H1 (cell line): ENCODE data around the gene ADORA1. TPM values are rescaled to one million over a fixed set of nuclear protein-coding genes. Genes with fewer than 3 reads are reported as not detected.

Experiments
- CTCF ChIA-PET: fragments of 300-600 bp; sonication (Branson Sonifier 250); formaldehyde crosslinking; loops from one replicate; lab custom pipeline; 2021; ENCODE audit not compliant: partially characterized antibody; lab: Charles Lee
- POLR2A ChIA-PET: fragments of 300-600 bp; sonication (Branson Sonifier 250); formaldehyde crosslinking; loops from one replicate; lab custom pipeline; 2021; ENCODE audit warnings: inconsistent platforms; ENCODE audit not compliant: partially characterized antibody; lab: Charles Lee
- DNase-seq, 2 experiments: peaks; one replicate each; pipeline versions ENCODE4 v3.0.0 to v3.0.0-alpha.2; 2010 to 2022; ENCODE audit warnings: low spot score in 2 of 2, low read depth in 1 of 2, mixed read lengths in 1 of 2
- FAIRE-seq: peaks from 2 replicates; lab custom pipeline; 2011; peaks lifted over from hg19 to GRCh38; lab: Jason Lieb, UNC
- H2AFZ ChIP-seq: 2 replicates; pipeline ENCODE4 v1.8.1; 2012; ENCODE audit warnings: low read length, inconsistent platforms
- H2AK5ac ChIP-seq: 2 replicates; pipeline ENCODE4 v1.6.1; 2013; ENCODE audit warnings: low read depth, low read length
- H2BK120ac ChIP-seq: replicated peaks from 2 replicates; pipeline ENCODE3; 2013; ENCODE audit warnings: low read depth, low read length, inconsistent platforms
- H2BK12ac ChIP-seq: 2 replicates; pipeline ENCODE4 v1.6.1; 2013; ENCODE audit warnings: low read depth, low read length
- H2BK15ac ChIP-seq: 2 replicates; pipeline ENCODE4 v1.6.1; 2013; ENCODE audit warnings: low read length
- H2BK20ac ChIP-seq: 2 replicates; pipeline ENCODE4 v1.6.1; 2013; ENCODE audit warnings: low read length
- H2BK5ac ChIP-seq: 2 replicates; pipeline ENCODE4 v1.6.1; 2013; ENCODE audit warnings: low read depth, low read length
- H3K14ac ChIP-seq: 2 replicates; pipeline ENCODE4 v1.6.1; 2013; ENCODE audit warnings: inconsistent platforms; ENCODE audit not compliant: insufficient read length
- H3K18ac ChIP-seq: 2 replicates; pipeline ENCODE4 v1.6.1; 2013; ENCODE audit warnings: low read length; ENCODE audit errors: extremely low read depth
- H3K23ac ChIP-seq: 2 replicates; pipeline ENCODE4 v1.6.1; 2013; ENCODE audit warnings: inconsistent platforms; ENCODE audit not compliant: insufficient read length
- H3K23me2 ChIP-seq: 2 replicates; pipeline ENCODE4 v1.6.1; 2013; ENCODE audit warnings: low read depth, low read length
- H3K27ac ChIP-seq: 2 replicates; pipeline ENCODE4 v1.6.1; 2011; ENCODE audit warnings: low read depth, low read length, inconsistent platforms
- H3K27me3 ChIP-seq, 4 experiments: replicated peaks in 1 of 4; 1 replicate in 1 of 4; 2 replicates in 3 of 4; pipeline versions ENCODE4 v1.6.1 to v1.8.1; 2011 to 2013; ENCODE audit warnings: low read length in 3 of 4, mild to moderate bottlenecking in 3 of 4, inconsistent platforms in 2 of 4, mixed read lengths in 2 of 4, moderate library complexity in 1 of 4; ENCODE audit not compliant: control insufficient read depth in 3 of 4, insufficient read depth in 3 of 4; ENCODE audit errors: extremely low read depth in 1 of 4
- H3K36me3 ChIP-seq, 4 experiments: 2 replicates each; pipeline versions ENCODE4 v1.6.1 to v1.8.1; 2011 to 2013; ENCODE audit warnings: mild to moderate bottlenecking in 4 of 4, low read length in 3 of 4, moderate library complexity in 2 of 4, control low read depth in 1 of 4, inconsistent platforms in 1 of 4; ENCODE audit not compliant: insufficient read depth in 4 of 4, control insufficient read depth in 2 of 4
- H3K4ac ChIP-seq: replicated peaks from 2 replicates; pipeline ENCODE3; 2013; ENCODE audit warnings: low read length, low read depth, mixed read lengths, inconsistent platforms; ENCODE audit not compliant: insufficient read length
- H3K4me1 ChIP-seq, 4 experiments: replicated peaks in 1 of 4; 1 replicate in 1 of 4; 2 replicates in 3 of 4; pipeline versions ENCODE4 v1.6.1 to v1.8.1; 2011 to 2013; ENCODE audit warnings: low read length in 3 of 4, inconsistent platforms in 2 of 4, mixed read lengths in 1 of 4; ENCODE audit not compliant: insufficient read depth in 4 of 4, control insufficient read depth in 3 of 4
- H3K4me2 ChIP-seq, 2 experiments: 2 replicates each; pipeline versions ENCODE4 v1.6.1 to v1.8.1; 2011 to 2013; ENCODE audit warnings: low read depth in 2 of 2, low read length in 2 of 2, control low read depth in 1 of 2, inconsistent platforms in 1 of 2, mild to moderate bottlenecking in 1 of 2; ENCODE audit not compliant: insufficient read depth in 1 of 2
- H3K4me3 ChIP-seq, 4 experiments: fragments of 200-600, 300-600 bp in 1 of 4; sonication (generic), shearing (Covaris generic), sonication (Bioruptor Twin) in 1 of 4; 2 replicates each; pipeline versions ENCODE4 v1.5.1 to v1.8.1; 2011 to 2016; ENCODE audit warnings: low read length in 4 of 4, low read depth in 3 of 4, control low read depth in 2 of 4, inconsistent platforms in 2 of 4, mild to moderate bottlenecking in 2 of 4, mixed read lengths in 1 of 4, moderate library complexity in 1 of 4; ENCODE audit not compliant: insufficient read depth in 2 of 4; ENCODE audit errors: extremely low read depth in 1 of 4
- H3K56ac ChIP-seq: replicated peaks from 2 replicates; pipeline ENCODE3; 2013; ENCODE audit warnings: low read depth, mild to moderate bottlenecking, mixed read lengths, low read length, inconsistent platforms; ENCODE audit not compliant: insufficient read length
- H3K79me1 ChIP-seq: 2 replicates; pipeline ENCODE4 v1.6.1; 2013; ENCODE audit warnings: low read depth, low read length, control low read depth
- H3K79me2 ChIP-seq, 2 experiments: 2 replicates each; pipeline versions ENCODE4 v1.6.1 to v1.8.1; 2012 to 2013; ENCODE audit warnings: low read length in 2 of 2, mild to moderate bottlenecking in 2 of 2, inconsistent platforms in 1 of 2; ENCODE audit not compliant: insufficient read depth in 2 of 2, control insufficient read depth in 1 of 2
- H3K9ac ChIP-seq, 4 experiments: replicated peaks in 1 of 4; 1 replicate in 1 of 4; 2 replicates in 3 of 4; pipeline versions ENCODE4 v1.6.1 to v1.8.1; 2011 to 2013; ENCODE audit warnings: low read depth in 3 of 4, low read length in 3 of 4, control low read depth in 2 of 4, mild to moderate bottlenecking in 2 of 4, moderate library complexity in 2 of 4, inconsistent platforms in 1 of 4; ENCODE audit errors: extremely low read depth in 1 of 4
- H3K9me3 ChIP-seq, 2 experiments: 2 replicates each; pipeline versions ENCODE4 v1.6.1 to v1.8.1; 2012 to 2013; ENCODE audit warnings: mild to moderate bottlenecking in 2 of 2, moderate library complexity in 2 of 2, control low read depth in 1 of 2, inconsistent platforms in 1 of 2, low read depth in 1 of 2, low read length in 1 of 2, mixed read lengths in 1 of 2; ENCODE audit not compliant: insufficient read depth in 2 of 2
- H4K20me1 ChIP-seq, 2 experiments: replicated peaks in 1 of 2; 2 replicates each; pipeline versions ENCODE3 to v1.8.1; 2011 to 2013; ENCODE audit warnings: inconsistent platforms in 2 of 2, low read length in 2 of 2, mild to moderate bottlenecking in 1 of 2; ENCODE audit not compliant: insufficient read depth in 2 of 2, control insufficient read depth in 1 of 2
- H4K5ac ChIP-seq: 2 replicates; pipeline ENCODE4 v1.6.1; 2013; ENCODE audit warnings: low read length, low read depth, mixed read lengths, inconsistent platforms; ENCODE audit not compliant: insufficient read length
- H4K8ac ChIP-seq: 2 replicates; pipeline ENCODE4 v1.8.0; 2013; ENCODE audit warnings: mild to moderate bottlenecking, moderate library complexity, low read length, inconsistent platforms; ENCODE audit not compliant: insufficient read depth; ENCODE audit errors: extremely low read depth
- H4K91ac ChIP-seq: replicated peaks from 2 replicates; pipeline ENCODE3; 2013; ENCODE audit warnings: low read length, mixed read lengths, inconsistent platforms; ENCODE audit not compliant: insufficient read length
- WGBS, 2 experiments: shearing (Covaris generic) in 1 of 2; methylation state at CpG; one replicate each; pipeline versions ENCODE4 v1.1.6 to v1.1.7; 2013 to 2015; ENCODE audit warnings: low lambda C conversion rate in 2 of 2, mixed read lengths in 2 of 2, inconsistent platforms in 1 of 2, low coverage in 1 of 2, missing lambda C conversion rate in 1 of 2; ENCODE audit not compliant: insufficient replicate concordance in 2 of 2, insufficient coverage in 1 of 2, insufficient read length in 1 of 2; ENCODE audit errors: extremely low coverage in 1 of 2, missing lambda C conversion rate in 1 of 2; 5-methylcytosine and 5-hydroxymethylcytosine counted together
- polyA plus RNA-seq, 7 experiments: library from polyadenylated mRNA; depleted of rRNA in 3 of 7; stranded (reverse) in 5 of 7; unstranded in 2 of 7; fragments of >200 nt in 5 of 7; fragments of 200-250 nt in 2 of 7; gene quantifications; 1 replicate in 5 of 7; 2 replicates in 1 of 7; 4 replicates in 1 of 7; pipeline versions ENCODE4 v1.2.1 to v1.2.3, GENCODE V29; 2011 to 2013; ENCODE audit warnings: missing spikeins in 2 of 7, mixed read lengths in 2 of 7
- total RNA-seq: library from RNA; stranded (reverse); fragmentation: NEBNext Ultra II Directional; extraction: Animal tissue kit (Norgen Biotek cat#: 25700); gene quantifications from 2 replicates; pipeline ENCODE4 v1.2.1, GENCODE V29; 2021

The ADORA1 gene
- total and polyA plus RNA-seq, 2 of the 8 experiments (the other 6 are each of a cell fraction or from before 2014, with no cell fraction given) = 3.3 to 6.7 TPM

DNA sequence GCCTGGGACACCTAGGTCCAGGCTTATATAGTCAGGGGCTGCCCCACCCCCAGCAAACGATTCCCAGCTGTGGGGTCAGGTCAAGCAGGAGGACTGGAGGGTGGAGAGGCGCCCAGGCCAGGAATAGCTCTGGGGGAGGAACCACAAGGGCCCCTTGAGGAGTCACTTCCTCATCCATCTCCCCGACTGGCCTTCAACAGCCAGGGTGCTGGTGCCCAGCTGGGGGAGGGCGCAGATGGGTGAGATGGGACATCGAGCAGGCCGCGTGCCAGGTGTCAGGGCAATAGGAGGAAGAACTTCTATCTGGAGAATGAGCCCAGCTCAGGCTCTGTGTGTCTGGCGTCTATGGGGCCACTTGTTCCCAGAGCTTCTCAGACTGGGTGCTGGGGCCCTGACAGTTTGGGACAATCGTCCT is 48.3 kb downstream of the ADORA1 start:
- Histone ChIP-seq H2BK120ac (no peak overlapping the region), H4K91ac (no peak overlapping the region), H3K56ac (no peak overlapping the region), H2BK12ac (no peak overlapping the region), H2AK5ac (no peak overlapping the region), H3K9ac (no peak overlapping the region), H3K9me3 (no peaks in the 10 kb centered on the region), H2BK5ac (no peak overlapping the region), H3K27ac (no peak overlapping the region), H3K4me3 (no peak overlapping the region), H3K4me2 (no peak overlapping the region), H3K4ac (no peak overlapping the region), H3K79me2 (no peaks in the 10 kb centered on the region), H2AFZ (no peak overlapping the region), H4K5ac (no peak overlapping the region), H4K20me1 (no peaks in the 10 kb centered on the region), H3K79me1 (no peaks in the 10 kb centered on the region), H3K27me3 (no peaks in the 10 kb centered on the region), H3K14ac (no peak overlapping the region), H2BK15ac (no peak overlapping the region), H3K18ac (no peak overlapping the region), H3K23ac (no peak overlapping the region), H3K36me3 (no peaks in the 10 kb centered on the region), H3K23me2 (no peaks in the 10 kb centered on the region), H3K4me1 (peaks cover 0 to 7% (median 3%) of the 10 kb centered on the region in 4 experiments; a peak in 4 of 7 replicates), H4K8ac (peak overlapping the region; percentile 57; the same call in 1 of the 2 replicates), H2BK20ac (no peak overlapping the region)
- FAIRE-seq (no peak), DNase-seq (no peak)
- ChIA-PET CTCF (interaction anchor here (0.6 to 12.8 kb wide), 27 partner anchors 8 to 1223 kb away, joined by 3 to 140 read pairs (median 5); partner anchors contain the start of genes ADORA1 and CHI3L1), POLR2A (no interaction called here)
- 90% methylated on average over 9 of the region's 9 CpGs; no CpG with 5 or more reads in 1 of the 2 experiments for WGBS, 2 experiments
